ENCODE data around the gene POLR1E.
A peak's percentile ranks its signal among the peaks of the same experiment; 100 is the strongest.
"Not testable (repeated sequence)": the region's sequence is repeated elsewhere in the genome, so short reads cannot be mapped to it uniquely, and the experiment has no call there.

The POLR1E gene

GRCh38 chr9:37504605-37505004, 18.9 kb downstream of the POLR1E start:
- no peak for TF ChIP-seq CTCF (conservative IDR thresholded peaks at IDR 0.05; ENCODE audit: low read depth, low read length)
- no peak overlapping the region for H3K4me3 ChIP-seq (ENCODE audit: low read length)
- DNase-seq (ENCODE audit: low read depth): no peak

GRCh38 chr9:37507566-37508134, 21.9 kb downstream of the POLR1E start:
- DNase-seq (ENCODE audit: low read depth): no peak
- TF ChIP-seq CTCF (conservative IDR thresholded peaks at IDR 0.05; ENCODE audit: low read depth, low read length): no peak
- no peak overlapping the region for H3K4me3 ChIP-seq (ENCODE audit: low read length)

- TF ChIP-seq CTCF (conservative IDR thresholded peaks at IDR 0.05; ENCODE audit: low read depth, low read length): no peak
- no peak for DNase-seq (ENCODE audit: low read depth)
Observed at GRCh38 chr9:37508135-37508833, 22.5 kb downstream of the POLR1E start.

GRCh38 chr9:37508834-37509206, 23.1 kb downstream of the POLR1E start:
- H3K4me3 ChIP-seq (ENCODE audit: low read length): no peak overlapping the region
- no peak for TF ChIP-seq CTCF (conservative IDR thresholded peaks at IDR 0.05; ENCODE audit: low read depth, low read length)
- DNase-seq (ENCODE audit: low read depth): no peak

More at GRCh38 chr9:37508135-37508833, 22.5 kb downstream of the POLR1E start:
- no peak overlapping the region for H3K4me3 ChIP-seq (ENCODE audit: low read length)

- no peak for TF ChIP-seq CTCF (conservative IDR thresholded peaks at IDR 0.05; ENCODE audit: low read depth, low read length)
- H3K4me3 ChIP-seq (ENCODE audit: low read length): no peak overlapping the region
- DNase-seq (ENCODE audit: low read depth): no peak
Observed at GRCh38 chr9:37509536-37509935, 23.8 kb downstream of the POLR1E start.

- not testable (repeated sequence) for DNase-seq (ENCODE audit: low read depth); H3K4me3 ChIP-seq (ENCODE audit: low read length)
Observed at GRCh38 chr9:37510053-37510452, 24.3 kb downstream of the POLR1E start.

GRCh38 chr9:37511016-37512010, 25.6 kb downstream of the POLR1E start:
- H3K4me3 ChIP-seq (ENCODE audit: low read length): no peak overlapping the region
- DNase-seq (ENCODE audit: low read depth): no peak
- peak; percentile 38 for TF ChIP-seq CTCF (conservative IDR thresholded peaks at IDR 0.05; ENCODE audit: low read depth, low read length)

Measured in retinal pigment epithelial cell (primary cell).